ENCODE measurements around the gene GALNT18. TPM values are rescaled to one million over a fixed set of nuclear protein-coding genes. Genes with fewer than 3 reads are reported as not detected.

GALNT18 gene
- polyA plus RNA-seq, 1 donor (not counting 4 experiments of a cell fraction or from before 2014, with no cell fraction given): 27.2 TPM

DNA sequence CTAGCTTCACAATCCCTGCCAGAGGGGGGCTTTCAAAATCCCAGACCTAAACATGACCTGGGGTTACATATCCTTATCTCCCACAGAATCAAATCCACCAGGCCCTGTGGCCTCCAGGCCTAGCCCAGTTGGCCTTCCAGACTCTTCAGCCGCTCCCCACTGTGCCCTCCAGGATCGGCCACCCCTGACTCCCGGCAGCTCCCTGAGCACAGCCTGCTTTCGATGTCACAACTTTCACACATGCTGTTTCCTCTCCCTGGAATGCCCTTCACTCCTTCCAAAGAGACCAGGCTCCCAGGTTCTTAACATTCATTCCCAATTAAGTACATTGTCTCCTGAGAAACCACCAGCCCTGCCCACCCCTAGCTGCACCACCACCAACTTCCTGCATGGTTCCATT is 331.5 kb downstream of the GALNT18 start:
- peaks cover 0 to 3% of the 10 kb centered on the region in 2 experiments for H3K36me3 ChIP-seq (ENCODE audit: control insufficient read depth in 2 of 2, extremely low read depth in 1 of 2, insufficient read depth in 2 of 2, low read length in 2 of 2)
- H4K20me1 ChIP-seq (ENCODE audit: control insufficient read depth, extremely low read depth, insufficient read depth, low read length): no peaks in the 10 kb centered on the region
- no peak overlapping the region for H3K4me3 ChIP-seq (ENCODE audit: control insufficient read depth in 2 of 3, extremely low read depth in 1 of 3, insufficient read depth in 2 of 3, low read depth in 1 of 3, low read length in 3 of 3)
- no peak for FAIRE-seq
- H3K4me1 ChIP-seq (ENCODE audit: control insufficient read depth, extremely low read depth, insufficient read depth, low read length): no peaks in the 10 kb centered on the region
- no peak overlapping the region for H3K27ac ChIP-seq (ENCODE audit: control insufficient read depth, insufficient read depth, low read length)
- H3K4me2 ChIP-seq (ENCODE audit: control insufficient read depth, extremely low read depth, insufficient read depth, low read depth, low read length): no peak overlapping the region
- no peaks in the 10 kb centered on the region for H3K9me3 ChIP-seq (ENCODE audit: control insufficient read depth, low read depth, low read length)
- no peak for DNase-seq (ENCODE audit: low read depth, low spot score)
- TF ChIP-seq, protein P1, sequence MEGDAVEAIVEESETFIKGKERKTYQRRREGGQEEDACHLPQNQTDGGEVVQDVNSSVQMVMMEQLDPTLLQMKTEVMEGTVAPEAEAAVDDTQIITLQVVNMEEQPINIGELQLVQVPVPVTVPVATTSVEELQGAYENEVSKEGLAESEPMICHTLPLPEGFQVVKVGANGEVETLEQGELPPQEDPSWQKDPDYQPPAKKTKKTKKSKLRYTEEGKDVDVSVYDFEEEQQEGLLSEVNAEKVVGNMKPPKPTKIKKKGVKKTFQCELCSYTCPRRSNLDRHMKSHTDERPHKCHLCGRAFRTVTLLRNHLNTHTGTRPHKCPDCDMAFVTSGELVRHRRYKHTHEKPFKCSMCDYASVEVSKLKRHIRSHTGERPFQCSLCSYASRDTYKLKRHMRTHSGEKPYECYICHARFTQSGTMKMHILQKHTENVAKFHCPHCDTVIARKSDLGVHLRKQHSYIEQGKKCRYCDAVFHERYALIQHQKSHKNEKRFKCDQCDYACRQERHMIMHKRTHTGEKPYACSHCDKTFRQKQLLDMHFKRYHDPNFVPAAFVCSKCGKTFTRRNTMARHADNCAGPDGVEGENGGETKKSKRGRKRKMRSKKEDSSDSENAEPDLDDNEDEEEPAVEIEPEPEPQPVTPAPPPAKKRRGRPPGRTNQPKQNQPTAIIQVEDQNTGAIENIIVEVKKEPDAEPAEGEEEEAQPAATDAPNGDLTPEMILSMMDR (optimal IDR thresholded peaks at IDR 0.05 in 1 of 3, IDR thresholded peaks at IDR 0.05 in 1 of 3, conservative IDR thresholded peaks at IDR 0.05 in 1 of 3; ENCODE audit: extremely low read depth in 1 of 3, insufficient read depth in 2 of 3, low read length in 3 of 3): no peak
- TF ChIP-seq EZH2 (IDR thresholded peaks at IDR 0.05; ENCODE audit: low read length): no peak
- no peaks in the 10 kb centered on the region for H3K9me1 ChIP-seq (ENCODE audit: control insufficient read depth, extremely low read depth, insufficient read depth, low read length)
- H3K79me2 ChIP-seq (ENCODE audit: control insufficient read depth, insufficient read depth, low read length): no peaks in the 10 kb centered on the region
- H2AFZ ChIP-seq (ENCODE audit: control insufficient read depth, low read length): no peak overlapping the region
- dilution Hi-C loops (cut with MboI; ENCODE audit: extremely low pct_ligation_motif_present, low sequenced_read_pairs): no loop called here
- H3K27me3 ChIP-seq (ENCODE audit: control insufficient read depth, extremely low read depth, insufficient read depth, low read length): no peaks in the 10 kb centered on the region
- no peak overlapping the region for H3K9ac ChIP-seq (ENCODE audit: control insufficient read depth, extremely low read depth, insufficient read depth, low read length)

DNA sequence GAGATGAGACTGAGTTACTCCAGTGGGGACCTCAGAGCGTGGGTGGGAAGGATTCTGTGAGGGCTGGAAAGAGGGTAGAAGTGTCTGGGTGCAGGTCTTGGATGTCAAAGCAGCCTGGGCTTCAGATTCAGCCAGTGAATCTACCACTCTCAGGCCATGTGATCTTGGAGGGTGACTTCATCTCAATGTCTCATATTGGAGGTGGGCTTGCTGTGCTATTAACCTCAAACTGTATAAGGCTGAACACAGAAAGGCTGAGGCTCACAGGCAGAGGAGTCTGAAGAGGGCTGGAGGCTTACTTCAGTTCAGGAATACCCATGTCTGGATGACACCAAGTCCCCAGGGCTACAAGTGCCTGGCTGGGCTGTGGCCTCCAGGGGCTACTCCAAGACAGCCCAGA is 332.1 kb downstream of the GALNT18 start:
- Histone ChIP-seq H3K9ac (ENCODE audit: control insufficient read depth, extremely low read depth, insufficient read depth, low read length) (no peak overlapping the region), H3K27me3 (ENCODE audit: control insufficient read depth, extremely low read depth, insufficient read depth, low read length) (no peaks in the 10 kb centered on the region), H3K4me1 (ENCODE audit: control insufficient read depth, extremely low read depth, insufficient read depth, low read length) (no peaks in the 10 kb centered on the region), H3K4me3 (ENCODE audit: control insufficient read depth in 2 of 3, extremely low read depth in 1 of 3, insufficient read depth in 2 of 3, low read depth in 1 of 3, low read length in 3 of 3) (no peak overlapping the region), H4K20me1 (ENCODE audit: control insufficient read depth, extremely low read depth, insufficient read depth, low read length) (no peaks in the 10 kb centered on the region), H3K4me2 (ENCODE audit: control insufficient read depth, extremely low read depth, insufficient read depth, low read depth, low read length) (no peak overlapping the region), H3K27ac (ENCODE audit: control insufficient read depth, insufficient read depth, low read length) (no peak overlapping the region), H3K79me2 (ENCODE audit: control insufficient read depth, insufficient read depth, low read length) (no peaks in the 10 kb centered on the region), H2AFZ (ENCODE audit: control insufficient read depth, low read length) (no peak overlapping the region), H3K9me3 (ENCODE audit: control insufficient read depth, low read depth, low read length) (no peaks in the 10 kb centered on the region), H3K36me3 (ENCODE audit: control insufficient read depth in 2 of 2, extremely low read depth in 1 of 2, insufficient read depth in 2 of 2, low read length in 2 of 2) (peaks cover 0 to 3% of the 10 kb centered on the region in 2 experiments), H3K9me1 (ENCODE audit: control insufficient read depth, extremely low read depth, insufficient read depth, low read length) (no peaks in the 10 kb centered on the region)
- FAIRE-seq: no peak
- no peak for TF ChIP-seq EZH2 (IDR thresholded peaks at IDR 0.05; ENCODE audit: low read length)
- TF ChIP-seq, protein P1 (optimal IDR thresholded peaks at IDR 0.05 in 1 of 3, IDR thresholded peaks at IDR 0.05 in 1 of 3, conservative IDR thresholded peaks at IDR 0.05 in 1 of 3; ENCODE audit: extremely low read depth in 1 of 3, insufficient read depth in 2 of 3, low read length in 3 of 3): no peak
- dilution Hi-C loops (cut with MboI; ENCODE audit: extremely low pct_ligation_motif_present, low sequenced_read_pairs): no loop called here
- DNase-seq (ENCODE audit: low read depth, low spot score): no peak

Data from keratinocyte (primary cell).